A549 (cell line): ENCODE results near the gene KNDC1.

Source experiments
- BHLHE40 ChIP-seq: IDR thresholded peaks from 2 replicates; pipeline ENCODE4 v1.6.1; 2012; ENCODE audit warnings: low read depth, low read length, inconsistent platforms
- EP300 ChIP-seq, 2 experiments: fragments of >200 bp; sonication (Bioruptor Twin); formaldehyde crosslinking; IDR thresholded peaks; 2 replicates in 1 of 2; 3 replicates in 1 of 2; pipeline ENCODE4 v1.6.1; 2016 to 2017
- GATA3 ChIP-seq: IDR thresholded peaks from 2 replicates; pipeline ENCODE4 v1.6.1; 2012; ENCODE audit warnings: borderline replicate concordance
- NFE2L2 ChIP-seq: fragments of 150-350 bp; conservative IDR thresholded peaks from 2 replicates; pipeline ENCODE4 v1.6.1; 2014; ENCODE audit warnings: low read length
- POLR2A ChIP-seq: IDR thresholded peaks from 2 replicates; pipeline ENCODE4 v1.6.1; 2012; ENCODE audit warnings: mild to moderate bottlenecking, low read length
- ZNF302 ChIP-seq: fragments of 250-450 bp; sonication (Bioruptor Pico); IDR thresholded peaks from 2 replicates; pipeline ENCODE4 v1.9.0; 2021; ENCODE audit warnings: inconsistent platforms, mild to moderate bottlenecking, moderate library complexity
- TF ChIP-seq, protein P1 (sequence below): fragments of >200 bp; sonication (Bioruptor Twin); formaldehyde crosslinking; IDR thresholded peaks from 3 replicates; pipeline ENCODE4 v1.5.1; 2016
- TF ChIP-seq, protein P2 (sequence below): IDR thresholded peaks from 2 replicates; pipeline ENCODE4 v1.6.1; 2012
- TF ChIP-seq, protein P3 (sequence below): fragments of >200 bp; sonication (Bioruptor Twin); formaldehyde crosslinking; IDR thresholded peaks from 3 replicates; pipeline ENCODE4 v1.6.1; 2016
- TF ChIP-seq, protein P4 (sequence below): fragments of 200-600 bp; sonication (generic); IDR thresholded peaks from 2 replicates; pipeline ENCODE4 v1.6.1; 2016; ENCODE audit warnings: antibody characterized with exemption, mild to moderate bottlenecking, moderate library complexity

DNA sequence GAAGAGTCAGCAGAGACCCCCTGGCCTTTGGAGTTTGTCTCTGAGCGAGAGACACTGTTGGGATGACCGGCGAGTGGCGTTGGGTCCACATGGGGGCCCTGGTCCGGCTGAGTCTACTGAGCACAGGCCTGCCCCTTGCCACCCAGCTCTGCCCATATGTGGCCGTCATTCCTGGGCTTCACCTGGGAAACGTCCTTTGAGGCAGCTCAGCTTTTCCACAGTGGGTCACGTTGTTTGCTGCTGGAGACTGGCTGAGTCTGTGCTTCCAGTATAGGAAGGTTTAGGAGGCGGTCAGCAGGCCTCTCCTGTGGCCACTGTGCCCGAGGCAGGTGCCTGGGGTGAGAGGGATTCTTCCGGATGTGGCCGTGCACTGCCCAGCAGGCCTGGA is 99.6 kb downstream of the KNDC1 start:
- TF ChIP-seq, protein P1, sequence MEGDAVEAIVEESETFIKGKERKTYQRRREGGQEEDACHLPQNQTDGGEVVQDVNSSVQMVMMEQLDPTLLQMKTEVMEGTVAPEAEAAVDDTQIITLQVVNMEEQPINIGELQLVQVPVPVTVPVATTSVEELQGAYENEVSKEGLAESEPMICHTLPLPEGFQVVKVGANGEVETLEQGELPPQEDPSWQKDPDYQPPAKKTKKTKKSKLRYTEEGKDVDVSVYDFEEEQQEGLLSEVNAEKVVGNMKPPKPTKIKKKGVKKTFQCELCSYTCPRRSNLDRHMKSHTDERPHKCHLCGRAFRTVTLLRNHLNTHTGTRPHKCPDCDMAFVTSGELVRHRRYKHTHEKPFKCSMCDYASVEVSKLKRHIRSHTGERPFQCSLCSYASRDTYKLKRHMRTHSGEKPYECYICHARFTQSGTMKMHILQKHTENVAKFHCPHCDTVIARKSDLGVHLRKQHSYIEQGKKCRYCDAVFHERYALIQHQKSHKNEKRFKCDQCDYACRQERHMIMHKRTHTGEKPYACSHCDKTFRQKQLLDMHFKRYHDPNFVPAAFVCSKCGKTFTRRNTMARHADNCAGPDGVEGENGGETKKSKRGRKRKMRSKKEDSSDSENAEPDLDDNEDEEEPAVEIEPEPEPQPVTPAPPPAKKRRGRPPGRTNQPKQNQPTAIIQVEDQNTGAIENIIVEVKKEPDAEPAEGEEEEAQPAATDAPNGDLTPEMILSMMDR: no peak
- TF ChIP-seq BHLHE40 (no peak), POLR2A (no peak), EP300 (IDR thresholded peaks at IDR 0.05) (no peak), GATA3 (no peak), NFE2L2 (no peak), ZNF302 (CRISPR knock-in tag) (no peak)
- TF ChIP-seq, protein P2, sequence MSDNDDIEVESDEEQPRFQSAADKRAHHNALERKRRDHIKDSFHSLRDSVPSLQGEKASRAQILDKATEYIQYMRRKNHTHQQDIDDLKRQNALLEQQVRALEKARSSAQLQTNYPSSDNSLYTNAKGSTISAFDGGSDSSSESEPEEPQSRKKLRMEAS: no peak
- TF ChIP-seq, protein P3, sequence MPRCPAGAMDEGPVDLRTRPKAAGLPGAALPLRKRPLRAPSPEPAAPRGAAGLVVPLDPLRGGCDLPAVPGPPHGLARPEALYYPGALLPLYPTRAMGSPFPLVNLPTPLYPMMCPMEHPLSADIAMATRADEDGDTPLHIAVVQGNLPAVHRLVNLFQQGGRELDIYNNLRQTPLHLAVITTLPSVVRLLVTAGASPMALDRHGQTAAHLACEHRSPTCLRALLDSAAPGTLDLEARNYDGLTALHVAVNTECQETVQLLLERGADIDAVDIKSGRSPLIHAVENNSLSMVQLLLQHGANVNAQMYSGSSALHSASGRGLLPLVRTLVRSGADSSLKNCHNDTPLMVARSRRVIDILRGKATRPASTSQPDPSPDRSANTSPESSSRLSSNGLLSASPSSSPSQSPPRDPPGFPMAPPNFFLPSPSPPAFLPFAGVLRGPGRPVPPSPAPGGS: no peak
- TF ChIP-seq, protein P4, sequence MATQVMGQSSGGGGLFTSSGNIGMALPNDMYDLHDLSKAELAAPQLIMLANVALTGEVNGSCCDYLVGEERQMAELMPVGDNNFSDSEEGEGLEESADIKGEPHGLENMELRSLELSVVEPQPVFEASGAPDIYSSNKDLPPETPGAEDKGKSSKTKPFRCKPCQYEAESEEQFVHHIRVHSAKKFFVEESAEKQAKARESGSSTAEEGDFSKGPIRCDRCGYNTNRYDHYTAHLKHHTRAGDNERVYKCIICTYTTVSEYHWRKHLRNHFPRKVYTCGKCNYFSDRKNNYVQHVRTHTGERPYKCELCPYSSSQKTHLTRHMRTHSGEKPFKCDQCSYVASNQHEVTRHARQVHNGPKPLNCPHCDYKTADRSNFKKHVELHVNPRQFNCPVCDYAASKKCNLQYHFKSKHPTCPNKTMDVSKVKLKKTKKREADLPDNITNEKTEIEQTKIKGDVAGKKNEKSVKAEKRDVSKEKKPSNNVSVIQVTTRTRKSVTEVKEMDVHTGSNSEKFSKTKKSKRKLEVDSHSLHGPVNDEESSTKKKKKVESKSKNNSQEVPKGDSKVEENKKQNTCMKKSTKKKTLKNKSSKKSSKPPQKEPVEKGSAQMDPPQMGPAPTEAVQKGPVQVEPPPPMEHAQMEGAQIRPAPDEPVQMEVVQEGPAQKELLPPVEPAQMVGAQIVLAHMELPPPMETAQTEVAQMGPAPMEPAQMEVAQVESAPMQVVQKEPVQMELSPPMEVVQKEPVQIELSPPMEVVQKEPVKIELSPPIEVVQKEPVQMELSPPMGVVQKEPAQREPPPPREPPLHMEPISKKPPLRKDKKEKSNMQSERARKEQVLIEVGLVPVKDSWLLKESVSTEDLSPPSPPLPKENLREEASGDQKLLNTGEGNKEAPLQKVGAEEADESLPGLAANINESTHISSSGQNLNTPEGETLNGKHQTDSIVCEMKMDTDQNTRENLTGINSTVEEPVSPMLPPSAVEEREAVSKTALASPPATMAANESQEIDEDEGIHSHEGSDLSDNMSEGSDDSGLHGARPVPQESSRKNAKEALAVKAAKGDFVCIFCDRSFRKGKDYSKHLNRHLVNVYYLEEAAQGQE: no peak
